ENCODE data around the gene TOM1L2.

TOM1L2 gene

DNA sequence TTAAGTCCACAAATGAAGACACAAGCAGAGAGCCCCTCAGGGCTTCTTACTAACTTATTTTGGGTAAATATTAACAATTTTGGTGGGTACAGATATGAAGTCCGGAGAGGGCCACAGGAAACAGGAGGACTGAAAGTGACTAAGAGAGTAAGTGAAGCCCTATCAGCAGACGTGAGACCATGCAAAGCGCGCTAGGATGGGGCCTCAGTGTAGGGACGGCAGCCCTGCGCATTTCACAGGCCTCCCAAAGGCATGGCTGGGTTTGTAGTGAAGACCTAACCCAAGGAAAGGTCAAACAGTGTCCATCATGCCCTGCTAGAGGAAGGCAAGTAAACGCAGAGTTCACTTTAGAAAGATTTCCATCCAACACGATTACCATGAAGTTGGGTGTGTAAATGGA is 75.5 kb downstream of the TOM1L2 start:
- DNase-seq (ENCODE audit: low read depth): no peak

DNA sequence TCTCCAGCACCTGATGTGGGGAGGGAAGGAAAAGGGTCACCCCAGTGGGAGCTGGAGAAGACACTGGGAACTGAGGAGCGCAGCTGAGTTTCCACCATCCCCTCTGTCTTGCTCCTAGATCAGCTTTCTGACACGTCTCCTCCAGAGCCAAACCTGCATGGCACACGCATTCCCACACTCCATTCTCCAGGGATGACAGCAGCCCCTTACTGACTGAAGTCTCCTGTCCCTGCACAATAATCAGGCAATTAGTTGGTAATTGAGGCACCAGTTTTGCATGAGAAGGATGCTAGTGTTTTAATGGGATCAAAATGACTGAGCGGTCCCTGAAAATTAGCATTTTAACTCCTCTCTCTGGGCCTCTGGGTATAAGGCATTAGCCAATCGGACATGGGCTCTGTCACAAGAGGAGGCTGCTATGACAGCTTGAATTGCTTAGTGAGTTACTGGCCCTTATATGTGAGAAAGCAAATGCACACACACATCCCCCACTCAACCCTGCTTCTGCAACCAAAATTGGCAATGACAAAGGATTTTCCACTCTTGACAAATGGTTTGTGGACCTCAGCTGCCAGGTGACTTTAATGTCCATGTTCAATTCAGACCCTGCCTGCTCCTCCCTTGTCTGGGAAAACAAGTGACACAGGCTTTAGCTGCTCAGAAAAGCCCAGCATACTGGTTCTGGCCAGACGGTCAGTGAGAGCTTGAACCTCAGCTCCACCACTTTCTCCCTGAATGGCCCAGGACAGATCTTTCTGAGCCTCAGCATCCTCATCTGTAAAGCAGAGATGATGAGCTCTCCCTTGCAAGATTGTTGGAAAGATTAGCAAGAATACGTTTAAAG is 78.2 kb downstream of the TOM1L2 start:
- no peak for DNase-seq (ENCODE audit: low read depth)

DNA sequence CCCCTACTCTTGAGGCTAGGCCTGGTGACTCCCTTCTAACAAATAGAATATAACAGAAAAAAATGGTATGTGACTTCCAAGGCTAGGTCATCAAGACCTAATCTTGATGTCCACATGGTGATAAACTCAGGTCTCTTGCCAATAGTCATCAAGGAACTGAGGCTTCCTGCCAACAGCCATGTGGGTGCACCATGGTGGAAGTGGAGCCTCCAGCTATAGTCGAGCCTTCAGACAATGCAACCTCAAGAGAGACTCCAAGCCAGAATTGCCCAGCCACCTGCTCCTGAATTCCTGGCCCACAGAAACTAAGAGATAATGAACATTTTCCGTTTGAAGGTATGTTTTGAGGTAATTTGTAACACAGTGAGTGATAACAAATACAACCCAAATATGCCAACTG is 79.5 kb downstream of the TOM1L2 start:
- no peak for DNase-seq (ENCODE audit: low read depth)

DNA sequence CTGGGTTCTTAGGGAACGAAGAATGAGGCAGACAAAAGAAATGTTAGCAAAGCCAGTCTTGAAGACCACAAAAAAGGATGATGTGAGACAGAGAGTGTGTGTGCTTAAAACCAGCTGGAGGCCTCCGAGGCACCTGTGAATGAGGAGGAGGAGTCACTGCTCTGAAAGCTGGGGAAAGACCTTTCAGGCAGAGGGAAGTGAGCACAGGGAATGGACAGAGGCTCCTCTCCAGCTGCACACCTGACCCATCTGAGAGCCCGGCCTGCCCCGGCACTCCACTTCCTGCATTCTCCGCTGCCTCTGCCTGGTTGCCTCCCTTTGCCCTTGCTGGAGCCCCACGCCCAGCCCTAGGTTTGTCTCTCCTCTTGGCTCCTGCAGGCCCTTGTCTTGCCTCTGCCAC is 80.2 kb downstream of the TOM1L2 start:
- no peak for DNase-seq (ENCODE audit: low read depth)

DNA sequence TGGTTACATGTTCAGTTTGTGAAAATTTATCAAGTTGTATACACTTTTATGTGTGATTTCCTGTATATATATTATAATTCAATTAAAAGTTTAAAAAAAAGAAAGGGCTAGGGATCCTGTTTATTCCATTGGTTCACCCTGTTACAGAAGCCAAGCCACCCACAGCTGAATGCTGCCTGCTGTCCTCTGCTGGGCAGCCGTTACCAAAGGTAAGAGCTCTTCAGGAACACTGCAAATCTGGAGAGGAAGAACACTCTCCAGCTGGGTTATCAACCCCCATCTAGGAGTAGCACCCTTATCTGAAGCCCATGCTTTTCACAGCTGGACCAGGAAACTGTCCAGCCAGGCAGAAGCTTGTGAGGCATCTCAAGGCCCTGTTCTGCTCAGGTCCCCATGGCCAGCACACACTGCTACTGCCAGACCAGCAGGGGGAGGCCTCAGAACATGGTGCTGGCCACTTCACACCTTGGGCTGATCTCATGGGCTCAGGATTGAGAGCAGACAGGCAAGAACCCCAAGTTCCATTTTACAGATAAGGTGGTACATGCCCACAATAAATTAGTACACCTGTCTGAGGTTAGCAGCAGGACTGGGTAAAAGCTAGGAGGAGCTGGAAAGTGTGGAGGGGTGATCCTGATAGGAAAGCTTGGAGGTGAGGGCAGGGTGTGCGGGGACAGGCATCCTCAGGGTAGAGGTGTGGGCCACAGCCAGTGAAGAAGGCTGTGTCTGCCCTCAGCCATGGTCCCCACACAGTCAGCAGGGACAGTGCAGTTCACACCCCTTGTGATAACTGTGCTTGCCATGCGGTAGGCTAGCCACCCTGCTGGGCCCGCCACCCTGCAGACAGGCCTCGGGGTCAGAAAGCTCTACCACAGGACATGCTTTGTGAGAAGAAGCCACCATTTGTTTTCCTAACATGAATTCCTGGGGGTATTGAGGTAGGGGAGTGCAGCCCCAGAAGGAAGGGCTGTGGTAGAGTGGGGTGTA is 81.1 kb downstream of the TOM1L2 start:
- peak; percentile 15 for DNase-seq (ENCODE audit: low read depth)

DNA sequence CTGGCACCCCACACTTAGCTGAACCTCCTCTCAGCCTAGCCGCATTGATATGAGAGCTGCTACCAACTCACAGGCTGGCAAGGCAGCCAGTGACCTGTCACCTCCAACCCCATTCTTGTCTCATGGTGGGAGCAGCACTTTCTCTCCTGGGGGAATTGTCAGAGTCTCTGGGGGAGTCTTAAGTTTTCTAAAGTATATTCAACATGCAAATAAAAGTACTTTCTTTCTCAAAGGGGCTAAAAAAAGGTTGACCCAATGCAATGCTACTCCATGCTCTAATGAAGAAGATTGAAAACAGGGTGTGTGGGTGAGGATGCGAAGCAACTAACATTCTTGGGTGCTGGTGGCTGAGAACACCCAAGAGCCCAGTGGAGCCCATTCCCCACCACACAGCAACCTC is 82.3 kb downstream of the TOM1L2 start:
- no peak for DNase-seq (ENCODE audit: low read depth)

DNA sequence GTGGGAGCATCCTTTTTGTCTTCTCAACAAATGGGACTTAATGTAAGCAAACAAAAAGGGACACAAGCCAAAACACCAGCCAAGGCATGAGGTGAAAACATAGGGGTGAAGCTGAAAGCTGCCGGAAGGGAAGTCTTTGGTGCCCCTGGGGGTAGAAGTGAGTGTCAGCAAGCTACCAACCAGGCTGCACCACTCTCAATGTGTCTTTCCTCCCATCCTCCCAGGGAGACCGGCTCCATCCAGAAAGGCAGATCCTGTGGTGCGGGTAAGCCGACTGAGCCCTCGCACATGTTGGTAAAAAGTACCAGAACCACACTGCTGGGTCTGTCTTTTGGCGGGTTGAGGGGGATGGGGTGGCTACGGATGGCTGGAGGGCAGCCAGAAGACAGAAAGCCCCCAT is 83.4 kb downstream of the TOM1L2 start:
- no peak for DNase-seq (ENCODE audit: low read depth)

DNA sequence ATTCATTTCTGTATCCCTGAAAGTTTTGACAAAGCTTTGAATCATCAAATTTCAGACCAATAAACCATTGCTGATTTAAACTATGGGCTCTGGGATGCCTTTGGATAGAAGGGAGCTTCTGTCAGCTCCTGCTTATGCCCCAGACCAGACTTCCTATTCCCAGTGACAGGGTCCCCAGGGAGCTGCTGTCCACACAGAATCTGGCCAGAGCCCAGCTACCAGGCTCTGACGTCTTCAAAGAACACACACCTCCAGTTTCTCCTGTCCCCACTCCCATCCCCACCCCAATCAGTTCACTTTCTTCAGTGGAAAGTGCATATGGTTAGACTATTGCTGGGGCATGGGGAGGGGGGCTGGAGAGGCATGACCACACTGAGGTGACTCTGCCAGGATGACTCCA is 83.8 kb downstream of the TOM1L2 start:
- DNase-seq (ENCODE audit: low read depth): no peak

DNA sequence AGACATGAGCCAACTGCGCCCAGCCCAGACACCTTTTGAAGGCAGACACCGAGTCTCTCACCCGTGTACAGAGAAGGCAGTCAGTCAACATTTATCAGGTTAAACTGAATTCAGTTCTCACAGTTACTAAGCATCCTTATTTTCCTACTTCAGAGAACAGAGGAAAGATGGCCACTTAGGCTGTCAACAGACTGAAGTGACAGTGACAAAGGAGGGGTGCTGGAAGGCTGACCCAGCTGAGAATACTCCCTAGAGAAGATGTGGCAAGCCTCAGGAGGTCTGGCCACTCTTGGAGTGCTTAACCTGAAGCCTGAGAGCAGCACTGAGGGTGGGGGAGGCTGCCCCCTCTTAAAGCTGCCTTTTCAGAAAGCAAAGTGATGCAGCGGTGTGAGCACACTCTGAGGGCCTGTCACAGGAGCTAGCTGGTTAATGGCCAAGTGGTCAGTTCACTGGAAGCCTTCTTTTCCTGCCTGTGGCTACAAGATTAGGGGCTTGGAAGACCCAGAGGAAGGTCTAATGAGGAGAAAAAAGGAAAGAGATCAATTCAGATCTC is 84.4 kb downstream of the TOM1L2 start:
- DNase-seq (ENCODE audit: low read depth): no peak

DNA sequence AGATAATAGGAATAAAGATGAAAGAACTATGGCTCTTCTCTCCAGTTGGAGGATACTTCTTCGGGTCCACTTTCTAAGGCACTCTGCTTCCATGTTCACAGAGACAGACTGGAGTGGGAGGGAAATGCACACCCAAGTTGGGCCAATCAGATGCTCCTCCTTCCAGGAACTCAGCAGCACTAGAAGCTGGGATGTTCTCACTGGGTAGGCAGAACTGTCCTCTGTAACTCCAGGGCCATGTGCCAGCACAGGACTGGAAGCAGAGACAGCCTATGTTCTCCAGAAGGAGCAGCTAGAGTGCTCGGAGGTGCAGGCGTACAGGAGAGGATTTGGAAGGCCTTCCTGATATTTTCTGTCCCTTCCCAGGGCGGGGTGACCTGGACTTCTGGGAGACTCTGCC is 85.5 kb downstream of the TOM1L2 start:
- DNase-seq (ENCODE audit: low read depth): no peak

DNA sequence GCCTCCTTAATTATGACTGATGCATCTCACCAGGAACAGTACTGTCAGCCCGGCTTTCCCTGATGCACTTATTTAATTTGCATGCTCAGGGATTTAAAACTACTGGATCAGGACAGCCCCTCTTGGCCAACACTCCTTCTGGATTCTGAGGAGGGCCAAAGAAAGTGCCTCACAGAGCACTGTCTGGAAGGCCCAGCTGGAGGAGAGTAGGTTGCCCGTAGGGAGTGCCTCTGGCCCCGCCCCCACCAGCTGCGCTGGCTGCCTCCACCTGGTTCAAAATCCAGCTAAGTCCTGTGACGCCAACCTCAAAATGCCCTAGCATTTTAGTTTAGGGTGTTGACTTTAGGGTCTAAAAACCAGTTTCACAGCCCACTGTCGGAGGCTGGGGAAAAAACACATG is 86.0 kb downstream of the TOM1L2 start:
- no peak for DNase-seq (ENCODE audit: low read depth)

DNA sequence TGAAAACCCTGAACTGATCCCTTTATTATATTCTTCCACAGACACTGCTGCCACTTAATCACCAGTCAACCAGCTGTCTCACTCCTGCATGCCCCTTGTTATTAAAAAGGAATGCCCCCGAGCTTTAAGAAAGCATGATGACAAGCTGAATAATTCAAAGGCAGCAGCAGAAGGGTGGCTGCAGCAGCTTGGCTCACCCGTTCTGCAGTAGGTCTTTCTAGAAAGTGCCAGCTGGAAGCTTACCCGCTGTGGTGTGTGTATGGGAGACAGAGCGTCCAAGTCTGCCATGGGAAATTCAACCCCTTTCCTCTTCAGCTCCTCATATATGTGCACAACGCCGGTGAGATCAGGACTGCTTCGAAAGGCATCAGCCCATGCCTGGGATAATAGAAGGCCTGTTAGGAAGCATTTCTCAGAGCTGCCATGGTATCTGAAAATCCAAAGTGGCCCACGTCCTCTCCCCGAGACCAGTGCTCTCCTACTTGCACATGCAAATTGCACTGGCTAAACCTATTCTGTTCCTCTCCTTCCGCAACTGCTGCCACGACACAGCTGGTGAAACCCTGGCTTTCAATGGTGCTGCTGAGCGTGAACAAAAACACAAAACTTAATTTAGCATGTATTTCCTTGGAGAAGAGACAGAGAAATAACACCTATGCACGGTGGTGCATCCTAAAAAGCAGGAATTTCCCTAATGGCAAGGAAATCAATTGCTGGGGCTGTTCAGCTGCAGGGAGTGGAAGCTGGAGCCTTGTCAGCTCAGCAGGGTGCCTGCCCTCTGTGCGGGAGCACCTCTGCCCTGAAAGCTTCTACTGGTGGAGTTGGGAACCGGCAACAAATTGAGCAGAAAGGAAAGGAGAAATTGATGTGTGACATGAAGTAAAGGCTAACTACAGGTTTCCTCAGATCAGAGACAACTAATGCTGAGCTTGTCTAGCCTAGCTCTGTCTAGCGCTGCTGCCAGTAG is 87.5 kb downstream of the TOM1L2 start:
- no peak for DNase-seq (ENCODE audit: low read depth)

DNA sequence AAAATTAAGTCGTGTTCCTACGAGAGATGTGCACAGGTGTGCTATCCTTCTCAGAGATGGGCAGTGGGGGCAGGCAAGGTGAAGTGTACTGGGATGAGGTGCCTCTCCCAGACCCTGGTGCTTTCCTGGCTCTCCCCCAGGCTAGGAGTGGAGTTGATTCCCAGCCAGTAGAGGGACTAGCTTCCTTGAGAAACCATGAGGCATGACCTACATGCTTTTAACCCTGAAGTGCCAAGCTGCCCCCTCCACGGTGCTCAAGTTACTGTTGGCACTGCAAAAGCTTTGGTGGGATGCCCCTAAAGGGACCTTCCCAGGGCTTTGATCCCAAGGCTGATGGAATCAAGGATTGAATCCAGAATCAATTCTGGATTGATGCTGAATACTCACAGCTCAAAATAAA is 88.4 kb downstream of the TOM1L2 start:
- DNase-seq (ENCODE audit: low read depth): no peak

DNA sequence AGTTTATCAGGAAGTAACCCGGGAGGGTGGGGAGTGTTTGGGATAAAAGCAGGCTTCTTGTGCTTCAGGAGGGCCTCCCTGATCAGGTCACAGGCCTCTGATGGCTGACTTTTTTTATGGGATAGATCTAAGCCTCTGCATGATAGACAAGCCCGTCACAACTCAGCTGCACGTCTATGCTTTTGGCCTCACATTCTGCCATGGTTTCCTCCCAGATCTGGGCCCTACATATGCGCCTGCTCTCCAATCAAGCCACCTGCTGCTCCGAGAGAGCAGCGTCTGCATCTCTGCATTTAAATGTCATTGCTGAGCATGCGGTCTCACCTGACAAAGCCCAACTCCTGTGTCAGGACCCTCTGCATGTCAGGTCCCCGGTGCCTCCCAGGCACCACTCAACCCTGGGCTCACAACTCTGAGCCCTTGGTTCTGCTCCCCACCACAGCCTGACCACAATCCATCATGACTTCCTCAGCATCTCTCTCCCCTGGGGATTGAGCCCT is 90.1 kb downstream of the TOM1L2 start:
- no peak for DNase-seq (ENCODE audit: low read depth)

DNA sequence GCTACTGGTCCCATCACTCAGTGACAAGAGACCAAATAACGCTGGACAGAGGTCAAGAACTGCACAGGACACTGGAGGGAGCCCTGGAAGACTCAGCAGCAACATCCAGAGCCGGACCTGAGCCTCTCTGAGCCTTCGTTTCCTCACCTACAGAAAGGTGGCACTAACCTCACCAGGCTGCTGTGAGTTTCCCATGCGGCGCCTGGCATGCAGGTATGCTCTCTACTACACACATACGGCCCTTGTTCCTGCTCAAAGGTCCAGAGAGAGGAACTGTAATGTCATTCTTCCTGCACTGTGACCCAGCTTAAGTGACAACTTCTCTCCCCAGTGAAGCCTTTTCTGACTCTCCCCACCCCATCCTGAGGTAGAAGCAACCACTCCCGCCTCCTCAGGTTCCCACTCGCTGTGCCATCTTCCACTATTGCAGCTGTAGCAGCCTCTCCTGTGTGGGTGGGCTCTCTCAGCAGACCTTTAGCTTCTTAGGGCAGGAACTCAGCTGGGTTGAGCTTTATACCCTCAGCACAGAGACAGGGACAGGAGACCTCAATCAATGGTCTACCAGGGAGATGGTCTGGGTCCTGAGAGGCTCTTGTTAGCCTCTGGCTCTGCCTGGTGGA is 91.5 kb downstream of the TOM1L2 start:
- DNase-seq (ENCODE audit: low read depth): no peak

DNA sequence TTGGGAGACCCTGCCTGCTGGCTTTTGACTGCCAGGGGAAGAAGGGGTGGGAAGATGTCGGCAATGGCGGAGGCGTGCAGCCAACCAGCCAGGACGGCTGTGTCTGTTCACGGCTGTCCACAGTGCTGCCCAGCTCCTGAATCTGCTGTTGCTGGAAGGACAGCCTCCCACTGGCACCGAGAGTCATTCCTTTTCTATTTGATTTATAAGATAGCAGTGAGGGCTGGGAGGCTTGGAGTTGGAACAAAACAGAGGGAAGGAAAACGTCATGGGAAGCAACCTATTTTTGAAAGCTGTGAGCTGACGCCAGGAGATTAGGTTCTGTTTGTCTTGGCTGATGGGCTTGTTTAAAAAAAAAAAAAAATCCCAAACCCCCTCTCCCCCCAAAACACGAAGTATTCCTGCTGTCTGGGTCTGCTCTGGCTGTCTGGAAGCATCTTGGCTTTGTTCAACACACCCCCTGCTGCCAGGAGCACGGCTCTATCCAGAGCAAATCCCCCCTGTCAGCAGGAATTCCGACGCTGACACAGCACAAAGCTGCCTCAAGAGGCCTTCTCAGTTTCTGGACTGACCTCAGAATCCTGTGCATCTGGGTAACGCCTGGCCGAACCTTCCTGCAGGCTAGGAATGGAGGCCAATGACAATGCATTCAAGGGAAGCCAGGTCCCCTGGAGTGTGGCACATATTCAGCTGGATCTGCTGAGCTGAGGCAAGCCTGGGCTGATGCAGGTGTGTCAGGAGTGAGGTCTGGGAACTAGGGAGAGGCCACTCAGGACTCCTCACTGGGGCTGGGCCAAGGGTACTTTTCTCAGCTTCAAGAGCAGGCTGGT is 94.5 kb downstream of the TOM1L2 start:
- DNase-seq (ENCODE audit: low read depth): no peak

DNA sequence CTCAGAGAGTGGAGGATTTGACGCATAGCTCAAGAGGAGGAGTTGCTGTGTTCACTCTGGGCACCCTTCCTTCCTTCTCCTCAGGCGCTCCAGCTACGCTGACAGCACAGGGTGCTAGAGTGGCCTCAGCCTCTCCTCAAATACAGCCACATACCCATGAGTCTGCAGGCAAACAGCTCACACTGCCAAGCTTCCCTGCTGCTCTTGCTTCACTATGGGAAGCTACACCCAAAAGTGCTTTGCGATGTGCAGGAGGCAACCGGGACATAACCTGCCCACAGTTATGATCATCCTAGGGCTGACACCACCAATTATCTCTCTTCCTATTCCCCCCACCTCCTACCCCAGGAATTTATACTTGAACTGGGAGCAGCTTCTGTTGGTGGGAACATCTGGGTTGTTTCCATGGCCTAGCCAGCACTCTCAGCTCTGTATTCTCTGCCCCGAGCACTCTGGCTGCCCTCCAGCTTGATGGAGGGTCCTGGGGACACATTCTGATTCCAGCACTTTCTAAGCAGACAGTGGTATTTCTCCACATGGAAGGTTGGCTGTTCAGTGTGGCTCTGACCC is 95.2 kb downstream of the TOM1L2 start:
- DNase-seq (ENCODE audit: low read depth): no peak

DNA sequence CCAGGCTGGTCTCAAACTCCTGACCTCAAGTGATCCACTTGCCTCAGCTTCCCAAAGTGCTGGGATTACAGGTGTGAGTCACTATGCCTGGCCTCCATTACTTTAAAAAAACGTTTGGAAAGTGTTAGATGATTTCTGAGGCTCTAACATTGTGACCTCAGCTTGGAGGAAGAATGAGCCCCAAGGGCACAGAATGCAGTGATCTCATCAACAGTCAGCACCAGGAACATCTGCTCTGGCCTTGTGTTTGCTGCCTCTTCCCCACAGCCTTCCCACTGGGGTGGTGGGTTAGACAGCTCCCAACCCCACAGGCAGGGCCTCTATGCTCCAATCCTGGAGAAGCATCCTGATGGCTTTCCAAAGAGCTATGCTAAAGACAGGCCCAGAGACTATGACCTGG is 97.7 kb downstream of the TOM1L2 start:
- no peak for DNase-seq (ENCODE audit: low read depth)

DNA sequence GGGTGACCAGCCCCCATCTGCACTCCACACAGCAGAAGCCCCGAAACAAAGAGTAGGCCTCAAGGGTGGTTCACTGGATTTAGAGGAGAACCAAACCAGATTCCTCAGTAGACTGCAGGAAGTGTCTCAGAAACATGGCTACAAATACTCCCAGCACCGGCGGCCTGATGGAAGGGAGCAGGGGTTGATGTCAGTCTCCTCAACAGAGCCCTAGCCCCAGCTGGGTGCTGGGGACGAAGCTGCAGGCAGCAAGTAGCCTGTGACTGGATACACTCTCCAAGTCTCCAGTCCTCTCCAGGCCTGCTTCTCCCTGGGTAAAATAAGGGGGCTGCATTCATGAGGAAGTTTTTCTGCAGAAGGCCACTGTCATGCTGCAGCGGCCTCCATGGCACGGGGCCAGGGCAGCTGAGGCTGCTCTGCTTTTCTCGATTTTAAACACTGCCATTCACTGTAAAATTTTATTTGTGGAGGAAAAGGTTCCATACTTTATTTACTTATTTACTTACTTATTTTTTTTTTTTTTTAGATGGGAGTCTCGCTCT is 98.7 kb downstream of the TOM1L2 start:
- DNase-seq (ENCODE audit: low read depth): no peak
